Activated CD4-positive, alpha-beta T cell treated with anti-CD3 and anti-CD28 coated beads, Interleukin-2, amount 10 ng/mL, durations not matched to agents 7 days and 5 days (primary cell): ENCODE results near the gene MRPL49. TPM values are rescaled to one million over a fixed set of nuclear protein-coding genes. Genes with fewer than 3 reads are reported as not detected.

ENCODE experiments used
- CTCF ChIA-PET: fragments of 350-600 bp; sonication (Branson Sonifier 250); formaldehyde crosslinking; loops from one replicate; lab custom pipeline; 2021; ENCODE audit warnings: antibody characterized with exemption; lab: Charles Lee
- POLR2A ChIA-PET: fragments of 350-600 bp; sonication (Branson Sonifier 250); formaldehyde crosslinking; loops from one replicate; lab custom pipeline; 2021; ENCODE audit warnings: antibody characterized with exemption; lab: Charles Lee
- DNase-seq: peaks from one replicate; pipeline ENCODE4 v3.0.0-alpha.2; 2020
- H3K27ac Mint-ChIP-seq: one replicate; pipeline ENCODE4 v1.8.0; 2021; ENCODE audit warnings: mild to moderate bottlenecking, moderate library complexity, mixed read lengths
- H3K27me3 Mint-ChIP-seq: one replicate; pipeline ENCODE4 v1.8.0; 2021; ENCODE audit warnings: mixed read lengths
- H3K36me3 Mint-ChIP-seq: one replicate; pipeline ENCODE4 v1.8.0; 2021; ENCODE audit warnings: low read depth, mixed read lengths
- H3K4me1 Mint-ChIP-seq: one replicate; pipeline ENCODE4 v1.8.0; 2021; ENCODE audit warnings: mixed read lengths
- H3K4me3 Mint-ChIP-seq: one replicate; pipeline ENCODE4 v1.8.0; 2021; ENCODE audit warnings: mild to moderate bottlenecking, moderate library complexity, mixed read lengths
- H3K9me3 Mint-ChIP-seq: one replicate; pipeline ENCODE4 v1.8.0; 2021; ENCODE audit warnings: mixed read lengths
- total RNA-seq, 2 experiments: library from RNA; stranded (reverse); gene quantifications; one replicate each; pipeline ENCODE4 v1.2.3, GENCODE V29; 2021

MRPL49 gene
- total RNA-seq, result 10 to 100 TPM; 49.5 to 55.4 TPM

GRCh38 chr11:65121865-65122696 lies at the start of gene MRPL49, which contains the start of gene FAU:
Gene MRPL49 (plus strand): TSS chr11:65122321. CDS start chr11:65122347, 26 bp downstream.
Gene FAU (minus strand): TSS chr11:65122134. CDS start chr11:65121813, 321 bp downstream.
- DNase-seq, result peak; percentile 100
- peak within 1 kb of the TSS; percentile 98 for H3K4me3 Mint-ChIP-seq
- H3K9me3 Mint-ChIP-seq, result no peaks in the 10 kb centered on the region
- POLR2A ChIA-PET, result interaction anchor here (0.6 to 1.0 kb wide), 6 partner anchors 10 to 648 kb away, joined by 3 to 5 read pairs (median 3); partner anchors contain the start of gene SYVN1
- H3K4me1 Mint-ChIP-seq, result peaks cover 44% of the 10 kb centered on the region
- CTCF ChIA-PET, result interaction anchor here (0.7 to 2.2 kb wide), 15 partner anchors 9 to 394 kb away, joined by 3 to 8 read pairs (median 4); partner anchors contain the start of genes ARL2 and CAPN1
- peak within 1 kb of the TSS; percentile 99 for H3K27ac Mint-ChIP-seq
- H3K36me3 Mint-ChIP-seq, result peaks cover 58% of the 10 kb centered on the region
- no peaks in the 10 kb centered on the region for H3K27me3 Mint-ChIP-seq

DNA sequence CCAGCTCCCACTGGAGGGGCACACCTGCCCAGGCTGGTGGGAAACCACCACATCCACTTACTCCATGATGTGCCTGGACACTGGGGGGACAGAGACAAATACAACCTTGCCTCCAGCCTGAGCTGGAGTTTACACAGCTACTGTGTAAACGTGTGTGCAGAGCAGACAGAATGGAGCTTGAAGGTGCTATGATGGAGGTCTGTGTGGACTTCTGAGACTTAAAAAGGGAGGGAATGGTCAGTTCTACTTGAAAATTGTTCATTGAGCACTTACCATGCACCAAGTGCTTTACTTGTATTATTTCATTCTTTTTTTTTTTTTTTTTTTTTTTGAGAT lies 49.5 kb upstream of the MRPL49 start:
- Mint-ChIP-seq H3K9me3 (no peaks in the 10 kb centered on the region), H3K4me1 (peaks cover 9% of the 10 kb centered on the region), H3K27me3 (no peaks in the 10 kb centered on the region), H3K36me3 (peaks cover 12% of the 10 kb centered on the region), H3K4me3 (no peak overlapping the region), H3K27ac (no peak overlapping the region)
- no peak for DNase-seq
- CTCF ChIA-PET, result interaction anchor here (0.6 to 1.6 kb wide), 6 partner anchors 9 to 255 kb away, joined by 3 to 4 read pairs (median 3); partner anchors contain the start of gene ZNHIT2
- POLR2A ChIA-PET, result no interaction called here

GRCh38 chr11:65077451-65077850 lies 44.7 kb upstream of the MRPL49 start:
- DNase-seq, result no peak
- Mint-ChIP-seq H3K4me3 (no peak overlapping the region), H3K27ac (peak overlapping the region; percentile 50), H3K4me1 (peaks cover 45% of the 10 kb centered on the region), H3K9me3 (no peaks in the 10 kb centered on the region), H3K27me3 (no peaks in the 10 kb centered on the region), H3K36me3 (peaks cover 50% of the 10 kb centered on the region)
- POLR2A ChIA-PET, result no interaction called here
- CTCF ChIA-PET, result interaction anchor here (1.2 to 2.5 kb wide), 4 partner anchors 18 to 267 kb away, joined by 3 to 6 read pairs (median 4); partner anchors contain the start of gene MEN1

DNA sequence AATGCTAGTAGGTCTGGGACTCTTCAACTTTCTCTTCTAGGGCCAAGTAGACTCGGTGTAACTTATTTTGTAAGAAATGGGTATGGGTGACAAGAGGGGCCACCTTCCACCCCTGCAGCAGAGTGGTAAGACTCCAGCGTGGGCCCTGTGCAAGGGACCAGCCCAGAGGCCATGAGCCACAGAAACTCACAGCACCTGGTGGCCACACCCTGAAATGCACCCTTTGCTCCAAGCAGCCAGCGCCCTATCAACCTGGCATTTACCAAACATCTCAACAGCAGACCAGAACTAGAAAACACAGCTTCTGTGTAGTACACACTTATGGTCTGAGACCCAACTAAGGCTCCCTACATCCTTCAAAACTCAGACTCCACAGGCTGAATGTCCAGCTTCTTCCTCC lies 44.0 kb upstream of the MRPL49 start:
- Mint-ChIP-seq H3K27ac (peak overlapping the region; percentile 91), H3K4me1 (peaks cover 52% of the 10 kb centered on the region), H3K4me3 (no peak overlapping the region), H3K9me3 (no peaks in the 10 kb centered on the region), H3K36me3 (peaks cover 56% of the 10 kb centered on the region), H3K27me3 (no peaks in the 10 kb centered on the region)
- peak; percentile 81 for DNase-seq
- POLR2A ChIA-PET, result interaction anchor here (0.7 kb wide), 1 partner anchor 23 kb away, joined by 3 read pairs; no protein-coding TSS in a partner anchor
- CTCF ChIA-PET, result interaction anchor here (1.4 to 1.7 kb wide), 4 partner anchors 16 to 267 kb away, joined by 3 to 5 read pairs (median 4); partner anchors contain the start of genes ARL2 and MEN1

DNA sequence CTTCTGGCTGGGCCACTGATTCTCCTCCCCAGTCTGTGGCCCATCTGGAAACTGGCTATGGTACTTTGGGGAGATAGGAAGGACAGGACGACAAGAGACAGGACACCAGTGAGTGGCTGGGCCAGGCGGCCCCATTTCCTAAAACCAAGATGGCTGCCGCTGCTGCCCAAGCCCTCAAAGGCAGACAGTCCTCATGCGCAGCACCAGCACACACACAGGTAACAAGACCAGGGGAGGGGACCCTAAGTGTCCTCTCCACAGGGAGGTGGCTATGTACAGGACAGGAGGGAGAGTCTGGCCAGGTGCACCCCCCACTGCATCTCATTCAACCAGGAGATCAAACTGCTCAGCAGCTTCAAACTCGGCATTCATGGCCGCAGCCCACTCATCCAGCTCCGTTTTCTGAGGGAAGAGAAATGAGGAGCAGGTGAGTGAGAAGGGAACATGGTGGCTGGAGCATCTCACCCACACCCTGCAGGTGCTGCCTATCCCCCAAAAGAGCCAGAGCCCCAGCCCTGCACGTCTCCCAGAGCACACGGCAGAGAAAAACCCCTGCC lies 43.3 kb upstream of the MRPL49 start:
- Mint-ChIP-seq H3K27me3 (no peaks in the 10 kb centered on the region), H3K27ac (peak overlapping the region; percentile 91), H3K4me1 (peaks cover 58% of the 10 kb centered on the region), H3K36me3 (peaks cover 62% of the 10 kb centered on the region), H3K4me3 (no peak overlapping the region), H3K9me3 (no peaks in the 10 kb centered on the region)
- ChIA-PET POLR2A (no interaction called here), CTCF (interaction anchor here (0.6 to 5.0 kb wide), 6 partner anchors 15 to 268 kb away, joined by 3 to 24 read pairs (median 4); partner anchors contain the start of genes ARL2, MEN1 and TM7SF2)
- no peak for DNase-seq

DNA sequence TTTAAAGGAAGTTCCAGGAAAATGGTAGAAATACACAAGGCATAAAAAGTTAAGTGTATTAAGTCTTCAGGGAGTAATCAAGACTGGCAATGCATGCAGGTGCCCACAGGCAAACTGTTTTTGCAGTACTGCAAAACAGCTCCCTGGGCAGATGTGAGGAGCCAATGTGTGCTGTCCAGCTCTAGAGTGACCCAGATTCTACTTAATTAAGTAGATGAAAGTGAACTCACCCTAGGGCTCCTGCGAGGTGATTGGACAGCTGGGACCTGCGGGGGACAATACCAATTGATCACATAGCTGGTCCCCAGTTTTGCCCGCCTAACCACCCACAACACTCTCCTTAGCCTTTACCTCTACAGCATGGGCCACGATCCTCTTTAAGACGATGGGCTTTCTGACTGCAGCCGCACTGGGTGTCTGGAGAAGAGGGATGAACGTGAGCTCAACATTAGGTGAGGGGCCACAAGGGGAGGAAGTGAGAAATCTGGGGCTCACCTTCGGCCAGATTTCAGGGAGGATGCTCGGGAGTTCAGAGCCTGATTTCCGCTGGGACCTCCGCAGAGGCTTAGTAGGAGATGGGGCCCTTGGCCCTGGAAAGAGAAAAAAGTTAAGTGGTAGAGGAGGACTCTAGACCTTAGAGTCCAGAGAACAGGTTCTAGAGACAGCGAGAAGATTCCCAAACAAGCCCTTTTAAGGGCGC lies 38.8 kb upstream of the MRPL49 start:
- DNase-seq, result peak; percentile 17
- Mint-ChIP-seq H3K36me3 (peaks cover 53% of the 10 kb centered on the region), H3K27me3 (no peaks in the 10 kb centered on the region), H3K4me1 (peaks cover 59% of the 10 kb centered on the region), H3K9me3 (no peaks in the 10 kb centered on the region), H3K4me3 (peak overlapping the region; percentile 98), H3K27ac (peak overlapping the region; percentile 99)
- POLR2A ChIA-PET, result interaction anchor here (0.7 kb wide), 1 partner anchor 417 kb away, joined by 3 read pairs; no protein-coding TSS in a partner anchor
- CTCF ChIA-PET, result interaction anchor here (0.5 to 5.0 kb wide), 10 partner anchors 11 to 239 kb away, joined by 3 to 24 read pairs (median 4); partner anchors contain the start of genes ARL2, TM7SF2 and ZNHIT2

GRCh38 chr11:65083834-65084597 lies 38.1 kb upstream of the MRPL49 start, which contains the start of the genes CDCA5 and ZFPL1:
Gene CDCA5 (minus strand): TSS chr11:65084040. CDS start chr11:65083978, 62 bp downstream.
Gene ZFPL1 (plus strand): TSS chr11:65084222. CDS start chr11:65084699, 477 bp downstream.
- Mint-ChIP-seq H3K36me3 (peaks cover 45% of the 10 kb centered on the region), H3K27ac (peak within 1 kb of the TSS; percentile 99), H3K9me3 (no peaks in the 10 kb centered on the region), H3K27me3 (no peaks in the 10 kb centered on the region), H3K4me3 (peak within 1 kb of the TSS; percentile 98), H3K4me1 (peaks cover 51% of the 10 kb centered on the region)
- POLR2A ChIA-PET, result no interaction called here
- CTCF ChIA-PET, result interaction anchor here (0.7 to 5.0 kb wide), 6 partner anchors 11 to 69 kb away, joined by 3 to 24 read pairs (median 4); partner anchors contain the start of genes ARL2, TM7SF2 and ZNHIT2
- DNase-seq, result peak; percentile 97

DNA sequence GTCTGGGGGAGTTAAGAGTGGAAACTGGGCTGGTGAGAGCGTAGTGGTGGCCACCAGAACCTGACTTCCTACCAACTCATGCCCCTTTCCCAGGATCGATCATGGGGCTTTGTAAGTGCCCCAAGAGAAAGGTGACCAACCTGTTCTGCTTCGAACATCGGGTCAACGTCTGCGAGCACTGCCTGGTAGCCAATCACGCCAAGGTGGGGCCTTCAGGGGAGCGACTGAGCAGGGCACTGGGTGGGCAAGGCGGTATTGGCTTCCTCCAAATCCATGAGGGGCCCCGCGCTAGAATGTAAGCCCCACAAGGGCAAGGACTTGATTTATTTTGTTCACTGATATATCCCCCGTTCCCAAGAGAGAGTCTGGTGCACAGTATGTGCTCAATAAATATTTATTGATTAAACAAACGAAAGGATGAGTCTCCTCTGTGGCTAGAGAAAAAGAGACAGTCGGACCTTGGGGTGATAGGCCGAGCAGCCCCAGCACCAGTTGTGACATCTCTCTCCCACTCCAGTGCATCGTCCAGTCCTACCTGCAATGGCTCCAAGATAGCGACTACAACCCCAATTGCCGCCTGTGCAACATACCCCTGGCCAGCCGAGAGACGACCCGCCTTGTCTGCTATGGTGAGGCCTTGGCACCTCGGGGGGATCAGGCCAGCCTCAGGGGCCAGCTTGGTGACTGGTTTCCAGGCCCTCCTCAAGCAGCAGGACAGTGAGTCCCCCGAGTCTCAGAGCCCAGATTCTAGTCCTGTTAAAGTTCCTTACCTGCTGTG lies 37.3 kb upstream of the MRPL49 start:
- POLR2A ChIA-PET, result interaction anchor here (0.6 kb wide), 1 partner anchor 8 kb away, joined by 4 read pairs; no protein-coding TSS in a partner anchor
- CTCF ChIA-PET, result interaction anchor here (0.9 to 2.5 kb wide), 5 partner anchors 10 to 71 kb away, joined by 3 to 8 read pairs (median 4); partner anchors contain the start of genes ARL2, FAU, MRPL49 and TM7SF2
- Mint-ChIP-seq H3K4me3 (peak overlapping the region; percentile 98), H3K4me1 (peaks cover 49% of the 10 kb centered on the region), H3K9me3 (no peaks in the 10 kb centered on the region), H3K36me3 (peaks cover 48% of the 10 kb centered on the region), H3K27me3 (no peaks in the 10 kb centered on the region), H3K27ac (peak overlapping the region; percentile 99)
- DNase-seq, result no peak

GRCh38 chr11:65085446-65085845 lies 36.7 kb upstream of the MRPL49 start:
- Mint-ChIP-seq H3K27me3 (no peaks in the 10 kb centered on the region), H3K36me3 (peaks cover 42% of the 10 kb centered on the region), H3K9me3 (no peaks in the 10 kb centered on the region), H3K4me1 (peaks cover 44% of the 10 kb centered on the region), H3K27ac (peak overlapping the region; percentile 99), H3K4me3 (peak overlapping the region; percentile 98)
- ChIA-PET POLR2A (interaction anchor here (0.6 kb wide), 1 partner anchor 9 kb away, joined by 4 read pairs; no protein-coding TSS in a partner anchor), CTCF (interaction anchor here (0.5 to 2.5 kb wide), 6 partner anchors 9 to 71 kb away, joined by 3 to 8 read pairs (median 4); partner anchors contain the start of genes ARL2, FAU, MRPL49 and TM7SF2)
- DNase-seq, result no peak

DNA sequence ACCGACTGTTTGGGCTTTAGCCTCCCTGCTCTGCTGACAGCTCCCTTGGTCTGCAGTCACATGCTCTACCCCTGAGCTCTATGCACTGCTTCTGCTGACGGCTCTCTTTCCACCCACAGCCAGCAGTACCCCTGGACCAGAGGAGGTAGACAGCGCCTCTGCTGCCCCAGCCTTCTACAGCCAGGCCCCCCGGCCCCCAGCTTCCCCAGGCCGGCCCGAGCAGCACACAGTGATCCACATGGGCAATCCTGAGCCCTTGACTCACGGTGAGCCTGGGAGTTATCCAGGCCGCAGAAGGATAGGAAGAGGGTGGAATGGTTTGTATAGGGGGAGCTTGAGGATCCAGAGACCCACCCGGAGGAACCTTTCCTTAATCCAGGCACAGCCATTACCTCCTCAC lies 35.3 kb upstream of the MRPL49 start:
- Mint-ChIP-seq H3K4me1 (peaks cover 33% of the 10 kb centered on the region), H3K9me3 (no peaks in the 10 kb centered on the region), H3K27me3 (no peaks in the 10 kb centered on the region), H3K27ac (no peak overlapping the region), H3K4me3 (no peak overlapping the region), H3K36me3 (peaks cover 32% of the 10 kb centered on the region)
- CTCF ChIA-PET, result interaction anchor here (2.5 kb wide), 1 partner anchor 24 kb away, joined by 8 read pairs; the partner anchor contains the start of gene TM7SF2
- DNase-seq, result no peak
- POLR2A ChIA-PET, result no interaction called here
